Stomach (tissue), 9 donors: ENCODE results near the gene PPIL6. TPM values are rescaled to one million over a fixed set of nuclear protein-coding genes. Genes with fewer than 3 reads are reported as not detected.

Experiments
- DNase-seq, 2 donors: peaks; one replicate each; pipeline versions ENCODE4 v3.0.0 to v3.0.0-alpha.2; 2013 to 2019
- H3K27ac ChIP-seq, 5 donors: fragments of 200-600 bp in 4 of 5; sonication (generic) in 4 of 5; one replicate each; pipeline ENCODE4 v1.5.1; 2013 to 2019; ENCODE audit warnings: mild to moderate bottlenecking in 1 of 5, moderate library complexity in 1 of 5
- H3K27me3 ChIP-seq, 3 donors: fragments of 200-600 bp; sonication (generic); one replicate each; pipeline ENCODE4 v1.5.1; 2017 to 2019; ENCODE audit warnings: mixed run types in 1 of 3
- H3K36me3 ChIP-seq, 4 donors: fragments of 200-600 bp; sonication (generic); 1 replicate in 3 of 4; 2 replicates in 1 of 4; pipeline ENCODE4 v1.5.1; 2016 to 2019
- H3K4me1 ChIP-seq, 4 donors: fragments of 200-600 bp; sonication (generic); one replicate each; pipeline ENCODE4 v1.5.1; 2016 to 2019
- H3K4me3 ChIP-seq, 4 donors: fragments of 200-600 bp; sonication (generic) in 3 of 4; one replicate each; pipeline ENCODE4 v1.5.1; 2016 to 2019; ENCODE audit warnings: mild to moderate bottlenecking in 1 of 4
- H3K9me3 ChIP-seq, 4 donors: fragments of 200-600 bp; sonication (generic); one replicate each; pipeline ENCODE4 v1.5.1; 2016 to 2019
- CTCF ChIP-seq, 7 experiments: fragments of 450-650 bp in 4 of 7; fragments of 200-600 bp in 3 of 7; sonication (generic) in 3 of 7; IDR thresholded peaks; one replicate each; pipeline ENCODE4 v1.5.1; 2016 to 2019; ENCODE audit warnings: antibody characterized with exemption in 7 of 7, control low read depth in 2 of 7, mild to moderate bottlenecking in 1 of 7
- EP300 ChIP-seq: sonication (generic); formaldehyde crosslinking; IDR thresholded peaks from one replicate; pipeline ENCODE4 v1.6.1; 2017; ENCODE audit warnings: antibody characterized with exemption
- POLR2A ChIP-seq, 4 donors: fragments of 450-650 bp; IDR thresholded peaks; one replicate each; pipeline ENCODE4 v1.6.1; 2016; ENCODE audit warnings: antibody characterized with exemption in 4 of 4, control low read depth in 2 of 4, mild to moderate bottlenecking in 1 of 4, moderate library complexity in 1 of 4
- POLR2AphosphoS5 ChIP-seq, 3 donors: sonication (generic); formaldehyde crosslinking; IDR thresholded peaks; one replicate each; pipeline ENCODE4 v1.6.1; 2016; ENCODE audit warnings: antibody characterized with exemption in 3 of 3
- WGBS, 5 donors: extraction: QIAGEN DNeasy Blood & Tissue Kit in 3 of 5; methylation state at CpG; one replicate each; pipeline versions ENCODE4 v1.1.5 to v1.1.7; 2013 to 2018; 5-methylcytosine and 5-hydroxymethylcytosine counted together
- intact Hi-C: fragments of 100-400 bp; cut with DNase I; formaldehyde crosslinking; loops from one replicate; pipeline ENCODE4 v1.15.1; 2023; ENCODE audit warnings: low total_unique reads
- polyA plus RNA-seq, 3 donors: library from polyadenylated mRNA; stranded (reverse); fragments of 200-250 nt; gene quantifications; one replicate each; pipeline ENCODE4 v1.2.3, GENCODE V29; 2013
- total RNA-seq, 5 donors: library from RNA; depleted of rRNA; stranded (reverse); fragments of >200 nt; gene quantifications; one replicate each; pipeline versions ENCODE4 v1.1.0 to v1.2.3, GENCODE V29; 2014 to 2016
- donor health status: healthy with polysubstance abuse.
- donor health status: Bipolar disorder and iron deficiency.
- donor health status: healthy.

Gene PPIL6
- total and polyA plus RNA-seq, 8 donors: 1.0 to 8.6 (median 3.0) TPM; not detected in 2

- WGBS, 5 donors: 57 to 72% (median 61%) methylated on average over 2 of the region's 2 CpGs
- peaks cover 27 to 55% (median 41%) of the 10 kb centered on the region in 4 donors for H3K4me1 ChIP-seq
- no peaks in the 10 kb centered on the region for H3K9me3 ChIP-seq
- no peak overlapping the region for H3K27ac ChIP-seq
- no peaks in the 10 kb centered on the region for H3K27me3 ChIP-seq
- TF ChIP-seq CTCF (IDR thresholded peaks at IDR 0.05) (no peak), POLR2A (IDR thresholded peaks at IDR 0.05) (no peak), POLR2AphosphoS5 (IDR thresholded peaks at IDR 0.05) (no peak), EP300 (no peak)
- H3K4me3 ChIP-seq: no peak overlapping the region
- DNase-seq: no peak
- H3K36me3 ChIP-seq: peaks cover 43 to 77% (median 68%) of the 10 kb centered on the region in 4 donors
- intact Hi-C loops: no loop called here
Measured at GRCh38 chr6:109475625-109476024, 35.2 kb upstream of the PPIL6 start.

GRCh38 chr6:109474995-109475394 is 34.6 kb upstream of the PPIL6 start:
- TF ChIP-seq POLR2AphosphoS5 (IDR thresholded peaks at IDR 0.05) (no peak), CTCF (IDR thresholded peaks at IDR 0.05) (no peak), POLR2A (IDR thresholded peaks at IDR 0.05) (no peak), EP300 (no peak)
- Histone ChIP-seq H3K27me3 (no peaks in the 10 kb centered on the region), H3K4me3 (no peak overlapping the region), H3K27ac (no peak overlapping the region), H3K36me3 (peaks cover 45 to 79% (median 73%) of the 10 kb centered on the region in 4 donors), H3K9me3 (no peaks in the 10 kb centered on the region), H3K4me1 (peaks cover 21 to 49% (median 34%) of the 10 kb centered on the region in 4 donors)
- intact Hi-C loops: no loop called here
- WGBS, 5 donors: 77 to 85% (median 81%) methylated on average over 4 of the region's 4 CpGs
- no peak for DNase-seq

GRCh38 chr6:109473120-109473519 is 32.7 kb upstream of the PPIL6 start:
- Histone ChIP-seq H3K27me3 (no peaks in the 10 kb centered on the region), H3K4me3 (no peak overlapping the region), H3K27ac (no peak overlapping the region), H3K9me3 (no peaks in the 10 kb centered on the region), H3K4me1 (peaks cover 6 to 30% (median 18%) of the 10 kb centered on the region in 4 donors), H3K36me3 (peaks cover 45 to 96% (median 90%) of the 10 kb centered on the region in 4 donors)
- WGBS, 5 donors: 90 to 98% (median 95%) methylated on average over 3 of the region's 3 CpGs
- TF ChIP-seq CTCF (IDR thresholded peaks at IDR 0.05): no peak
- TF ChIP-seq EP300: no peak
- no peak for TF ChIP-seq POLR2AphosphoS5 (IDR thresholded peaks at IDR 0.05)
- TF ChIP-seq POLR2A (IDR thresholded peaks at IDR 0.05): no peak
- intact Hi-C loops: no loop called here
- no peak for DNase-seq

GRCh38 chr6:109472132-109472995 is 31.9 kb upstream of the PPIL6 start:
- Histone ChIP-seq H3K36me3 (peaks cover 40 to 96% (median 93%) of the 10 kb centered on the region in 4 donors), H3K4me3 (no peak overlapping the region), H3K27me3 (no peaks in the 10 kb centered on the region), H3K4me1 (peaks cover 0 to 29% (median 12%) of the 10 kb centered on the region in 4 donors), H3K27ac (no peak overlapping the region), H3K9me3 (no peaks in the 10 kb centered on the region)
- intact Hi-C loops: no loop called here
- TF ChIP-seq EP300: no peak
- no peak for TF ChIP-seq POLR2A (IDR thresholded peaks at IDR 0.05)
- TF ChIP-seq POLR2AphosphoS5 (IDR thresholded peaks at IDR 0.05): no peak
- TF ChIP-seq CTCF (IDR thresholded peaks at IDR 0.05): no peak
- DNase-seq: no peak
- WGBS, 5 donors: 95 to 96% (median 96%) methylated on average over 9 of the region's 9 CpGs
